ENCODE measurements around the gene OSBPL10.

The OSBPL10 gene

GRCh38 chr3:31615071-31615875 lies 365.8 kb downstream of the OSBPL10 start:
- no peak for DNase-seq (ENCODE audit: low spot score)

- no peak for DNase-seq (ENCODE audit: low spot score)
Measured at GRCh38 chr3:31614162-31614921, 366.7 kb downstream of the OSBPL10 start.

- no peak for DNase-seq (ENCODE audit: low spot score)
Measured at GRCh38 chr3:31613654-31614053, 367.4 kb downstream of the OSBPL10 start.

- DNase-seq (ENCODE audit: low spot score) = no peak
Measured at GRCh38 chr3:31613177-31613576, 367.9 kb downstream of the OSBPL10 start.
